ENCODE measurements around the gene PHETA2. TPM values are rescaled to one million over a fixed set of nuclear protein-coding genes. Genes with fewer than 3 reads are reported as not detected.

Gene PHETA2
- polyA plus RNA-seq, 1 donor (not counting 4 experiments of a cell fraction or from before 2014, with no cell fraction given): 0.80 TPM

DNA sequence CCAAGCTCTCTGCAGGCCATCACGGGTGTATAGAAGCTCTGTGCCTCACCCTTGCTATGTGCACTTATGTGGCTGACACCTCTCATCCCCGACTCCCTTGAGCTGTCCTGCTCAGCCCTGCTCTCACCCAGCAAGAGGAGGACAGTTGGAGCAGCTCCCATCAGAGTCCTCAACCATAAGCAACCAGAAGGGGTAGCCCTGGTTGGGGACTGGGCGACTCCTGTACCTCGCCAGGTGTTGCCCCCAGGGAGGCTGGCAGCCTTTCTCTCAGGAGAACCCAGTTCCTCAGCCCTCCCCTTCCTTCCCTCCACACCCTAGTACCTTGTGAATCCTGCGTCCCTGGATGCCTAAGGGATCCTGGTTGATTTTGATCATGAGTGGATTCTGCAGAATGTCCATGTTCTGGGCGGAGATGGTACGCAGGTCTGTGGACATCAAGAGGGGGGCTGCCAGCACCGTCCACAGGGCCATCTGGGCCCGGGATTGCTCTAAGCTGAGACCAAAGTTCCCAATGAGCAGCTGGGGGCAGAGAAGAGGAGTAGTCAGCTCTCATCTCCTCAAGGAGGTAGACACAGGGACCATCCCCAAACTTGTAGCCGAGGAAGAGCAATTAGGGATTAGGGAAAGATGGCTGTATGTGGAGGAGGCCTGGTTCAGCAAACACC lies 11.4 kb upstream of the PHETA2 start:
- no peak overlapping the region for H2AFZ ChIP-seq (ENCODE audit: control insufficient read depth, low read length)
- DNase-seq (ENCODE audit: low read depth, low spot score): no peak
- peaks cover 17 to 31% of the 10 kb centered on the region in 2 experiments for H3K36me3 ChIP-seq (ENCODE audit: control insufficient read depth in 2 of 2, extremely low read depth in 1 of 2, insufficient read depth in 2 of 2, low read length in 2 of 2)
- no peak overlapping the region for H3K27ac ChIP-seq (ENCODE audit: control insufficient read depth, insufficient read depth, low read length)
- H4K20me1 ChIP-seq (ENCODE audit: control insufficient read depth, extremely low read depth, insufficient read depth, low read length): no peaks in the 10 kb centered on the region
- H3K4me3 ChIP-seq (ENCODE audit: control insufficient read depth in 2 of 3, extremely low read depth in 1 of 3, insufficient read depth in 2 of 3, low read depth in 1 of 3, low read length in 3 of 3): no peak overlapping the region
- no peaks in the 10 kb centered on the region for H3K9me3 ChIP-seq (ENCODE audit: control insufficient read depth, low read depth, low read length)
- FAIRE-seq: no peak
- TF ChIP-seq, protein P1, sequence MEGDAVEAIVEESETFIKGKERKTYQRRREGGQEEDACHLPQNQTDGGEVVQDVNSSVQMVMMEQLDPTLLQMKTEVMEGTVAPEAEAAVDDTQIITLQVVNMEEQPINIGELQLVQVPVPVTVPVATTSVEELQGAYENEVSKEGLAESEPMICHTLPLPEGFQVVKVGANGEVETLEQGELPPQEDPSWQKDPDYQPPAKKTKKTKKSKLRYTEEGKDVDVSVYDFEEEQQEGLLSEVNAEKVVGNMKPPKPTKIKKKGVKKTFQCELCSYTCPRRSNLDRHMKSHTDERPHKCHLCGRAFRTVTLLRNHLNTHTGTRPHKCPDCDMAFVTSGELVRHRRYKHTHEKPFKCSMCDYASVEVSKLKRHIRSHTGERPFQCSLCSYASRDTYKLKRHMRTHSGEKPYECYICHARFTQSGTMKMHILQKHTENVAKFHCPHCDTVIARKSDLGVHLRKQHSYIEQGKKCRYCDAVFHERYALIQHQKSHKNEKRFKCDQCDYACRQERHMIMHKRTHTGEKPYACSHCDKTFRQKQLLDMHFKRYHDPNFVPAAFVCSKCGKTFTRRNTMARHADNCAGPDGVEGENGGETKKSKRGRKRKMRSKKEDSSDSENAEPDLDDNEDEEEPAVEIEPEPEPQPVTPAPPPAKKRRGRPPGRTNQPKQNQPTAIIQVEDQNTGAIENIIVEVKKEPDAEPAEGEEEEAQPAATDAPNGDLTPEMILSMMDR (optimal IDR thresholded peaks at IDR 0.05 in 1 of 3, IDR thresholded peaks at IDR 0.05 in 1 of 3, conservative IDR thresholded peaks at IDR 0.05 in 1 of 3; ENCODE audit: extremely low read depth in 1 of 3, insufficient read depth in 2 of 3, low read length in 3 of 3): no peak
- TF ChIP-seq EZH2 (IDR thresholded peaks at IDR 0.05; ENCODE audit: low read length): no peak
- H3K9ac ChIP-seq (ENCODE audit: control insufficient read depth, extremely low read depth, insufficient read depth, low read length): no peak overlapping the region
- dilution Hi-C loops (cut with MboI; ENCODE audit: extremely low pct_ligation_motif_present, low sequenced_read_pairs): no loop called here
- H3K27me3 ChIP-seq (ENCODE audit: control insufficient read depth, extremely low read depth, insufficient read depth, low read length): no peaks in the 10 kb centered on the region
- no peak overlapping the region for H3K4me2 ChIP-seq (ENCODE audit: control insufficient read depth, extremely low read depth, insufficient read depth, low read depth, low read length)
- H3K4me1 ChIP-seq (ENCODE audit: control insufficient read depth, extremely low read depth, insufficient read depth, low read length): no peaks in the 10 kb centered on the region
- no peaks in the 10 kb centered on the region for H3K79me2 ChIP-seq (ENCODE audit: control insufficient read depth, insufficient read depth, low read length)
- H3K9me1 ChIP-seq (ENCODE audit: control insufficient read depth, extremely low read depth, insufficient read depth, low read length): no peaks in the 10 kb centered on the region

DNA sequence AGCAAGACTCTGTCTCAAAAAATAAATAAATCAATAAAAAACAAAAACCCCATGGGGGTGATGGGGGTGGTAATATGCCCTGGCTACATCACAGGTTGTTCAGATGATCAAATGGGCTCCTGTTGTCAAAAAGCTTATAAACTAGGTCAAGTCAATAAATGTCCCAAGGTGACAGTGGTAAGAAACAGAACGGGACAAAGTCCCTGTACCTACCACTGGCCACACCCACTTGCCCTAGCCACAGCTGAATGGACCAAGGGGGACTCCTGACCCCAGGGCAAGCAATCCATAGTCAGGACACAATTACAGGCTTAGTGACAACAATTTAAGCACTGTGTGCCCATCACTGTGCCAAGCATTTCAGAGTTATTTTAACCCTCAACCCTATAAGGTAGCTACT lies 9.4 kb upstream of the PHETA2 start:
- Histone ChIP-seq H3K9me3 (ENCODE audit: control insufficient read depth, low read depth, low read length) (no peaks in the 10 kb centered on the region), H3K4me3 (ENCODE audit: control insufficient read depth in 2 of 3, extremely low read depth in 1 of 3, insufficient read depth in 2 of 3, low read depth in 1 of 3, low read length in 3 of 3) (no peak overlapping the region), H3K27me3 (ENCODE audit: control insufficient read depth, extremely low read depth, insufficient read depth, low read length) (no peaks in the 10 kb centered on the region), H3K9ac (ENCODE audit: control insufficient read depth, extremely low read depth, insufficient read depth, low read length) (no peak overlapping the region), H2AFZ (ENCODE audit: control insufficient read depth, low read length) (no peak overlapping the region), H3K9me1 (ENCODE audit: control insufficient read depth, extremely low read depth, insufficient read depth, low read length) (no peaks in the 10 kb centered on the region), H3K79me2 (ENCODE audit: control insufficient read depth, insufficient read depth, low read length) (no peaks in the 10 kb centered on the region), H4K20me1 (ENCODE audit: control insufficient read depth, extremely low read depth, insufficient read depth, low read length) (no peaks in the 10 kb centered on the region), H3K27ac (ENCODE audit: control insufficient read depth, insufficient read depth, low read length) (no peak overlapping the region), H3K36me3 (ENCODE audit: control insufficient read depth in 2 of 2, extremely low read depth in 1 of 2, insufficient read depth in 2 of 2, low read length in 2 of 2) (peaks cover 17 to 31% of the 10 kb centered on the region in 2 experiments), H3K4me1 (ENCODE audit: control insufficient read depth, extremely low read depth, insufficient read depth, low read length) (peaks cover under 1% of the 10 kb centered on the region), H3K4me2 (ENCODE audit: control insufficient read depth, extremely low read depth, insufficient read depth, low read depth, low read length) (no peak overlapping the region)
- dilution Hi-C loops (cut with MboI; ENCODE audit: extremely low pct_ligation_motif_present, low sequenced_read_pairs): no loop called here
- DNase-seq (ENCODE audit: low read depth, low spot score): no peak
- no peak for FAIRE-seq
- TF ChIP-seq, protein P1 (optimal IDR thresholded peaks at IDR 0.05 in 1 of 3, IDR thresholded peaks at IDR 0.05 in 1 of 3, conservative IDR thresholded peaks at IDR 0.05 in 1 of 3; ENCODE audit: extremely low read depth in 1 of 3, insufficient read depth in 2 of 3, low read length in 3 of 3): no peak
- no peak for TF ChIP-seq EZH2 (IDR thresholded peaks at IDR 0.05; ENCODE audit: low read length)
